Hepatic stellate cell (primary cell): ENCODE measurements around the gene EBF3.

ENCODE experiments used
- DNase-seq: peaks from one replicate; pipeline ENCODE4 v3.0.0; 2011; ENCODE audit warnings: low spot score

Gene EBF3

DNA sequence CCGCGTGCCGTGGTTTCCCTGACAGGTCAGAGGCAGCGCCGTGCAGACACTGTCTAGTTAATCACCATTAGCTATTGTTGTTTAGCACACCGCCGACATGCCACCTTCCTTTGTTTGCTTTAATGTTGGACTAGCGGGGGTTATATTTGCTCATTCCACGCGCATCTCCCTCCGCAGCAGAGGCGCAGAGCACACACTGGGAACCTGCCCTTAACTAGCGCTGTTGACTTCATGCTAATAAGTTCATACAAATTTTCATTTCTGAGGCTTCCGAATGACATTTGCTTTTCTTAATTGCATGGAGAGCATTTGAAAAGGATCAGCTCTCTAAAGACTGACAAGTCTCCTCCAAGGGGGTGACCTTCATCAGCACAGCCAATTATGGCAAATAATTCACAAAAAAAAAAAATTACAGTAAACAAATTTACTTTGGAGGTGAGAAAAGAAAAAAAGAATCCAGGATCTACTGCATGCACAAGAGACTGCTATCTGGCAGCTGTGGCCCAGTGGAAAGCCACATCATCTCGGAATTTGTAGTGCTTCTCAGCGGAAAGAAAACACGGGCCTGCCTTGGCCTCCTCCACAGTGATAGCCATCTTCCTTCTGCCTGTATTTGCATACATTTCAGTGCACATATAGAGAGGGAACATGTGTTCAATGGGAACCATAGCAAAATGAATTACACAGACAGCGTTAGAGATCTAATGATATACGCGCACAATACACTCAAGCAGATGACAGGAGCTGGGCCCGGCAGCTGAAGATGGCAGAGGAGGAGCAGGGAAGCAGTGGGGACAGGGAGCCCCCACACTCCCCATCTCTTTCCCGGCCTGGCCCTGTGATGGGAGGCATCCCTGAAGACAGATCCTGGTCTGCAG, 94.2 kb downstream of the EBF3 start:
- DNase-seq = no peak

DNA sequence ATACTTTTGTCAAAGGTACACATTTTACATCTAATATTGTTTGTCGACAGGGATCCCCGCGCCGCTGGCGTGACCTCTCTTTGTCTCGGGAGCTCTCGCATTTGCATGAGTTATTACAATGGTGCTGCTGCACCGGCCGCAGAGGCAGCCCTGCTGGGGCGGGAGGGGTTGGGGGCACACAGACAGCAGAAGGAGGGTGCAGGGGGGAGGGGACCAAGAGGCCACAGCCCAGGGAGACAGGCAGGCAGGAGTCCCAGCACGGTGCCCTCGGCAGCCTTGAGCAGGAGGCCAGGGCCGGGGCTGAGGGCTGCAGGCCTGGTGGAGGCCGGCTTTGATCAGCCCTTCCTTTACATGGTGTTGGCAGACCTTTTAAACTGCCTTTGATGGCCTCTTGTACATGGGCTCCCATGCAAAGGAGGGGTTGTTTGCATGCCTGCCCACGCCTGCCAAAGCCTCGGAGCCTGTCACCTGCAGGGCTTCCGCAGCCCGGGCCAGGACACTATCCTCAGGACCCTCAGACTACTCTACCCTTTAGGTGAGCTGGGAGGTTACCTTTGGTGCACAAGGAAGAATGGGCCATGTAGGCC, 95.5 kb downstream of the EBF3 start:
- DNase-seq = no peak

DNA sequence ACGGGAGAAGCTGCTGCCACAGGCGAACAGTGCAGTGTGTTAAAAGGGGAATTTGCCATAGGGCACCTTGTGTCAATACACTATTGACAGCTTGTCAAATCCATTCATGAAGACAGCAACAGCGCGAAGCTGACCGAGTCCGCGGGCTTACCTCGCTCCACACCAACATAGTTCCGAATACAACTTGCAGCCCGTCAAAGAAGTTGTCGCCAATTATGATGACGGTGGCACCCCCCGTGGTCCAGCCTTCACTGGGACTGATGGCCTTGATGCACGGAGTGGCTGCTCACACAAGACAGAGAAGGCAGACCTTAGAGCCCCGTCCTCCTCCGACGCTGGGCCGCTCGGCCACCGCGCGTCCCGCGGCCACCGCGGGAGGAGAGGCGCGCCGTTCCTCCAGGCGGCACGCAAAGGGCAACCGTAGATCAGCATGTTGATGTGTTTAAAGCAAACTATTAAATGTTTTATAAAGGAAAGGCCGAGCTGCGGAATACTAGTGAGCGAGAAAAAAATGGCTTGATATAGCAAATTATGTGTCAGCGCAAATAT, 96.4 kb downstream of the EBF3 start:
- no peak for DNase-seq

DNA sequence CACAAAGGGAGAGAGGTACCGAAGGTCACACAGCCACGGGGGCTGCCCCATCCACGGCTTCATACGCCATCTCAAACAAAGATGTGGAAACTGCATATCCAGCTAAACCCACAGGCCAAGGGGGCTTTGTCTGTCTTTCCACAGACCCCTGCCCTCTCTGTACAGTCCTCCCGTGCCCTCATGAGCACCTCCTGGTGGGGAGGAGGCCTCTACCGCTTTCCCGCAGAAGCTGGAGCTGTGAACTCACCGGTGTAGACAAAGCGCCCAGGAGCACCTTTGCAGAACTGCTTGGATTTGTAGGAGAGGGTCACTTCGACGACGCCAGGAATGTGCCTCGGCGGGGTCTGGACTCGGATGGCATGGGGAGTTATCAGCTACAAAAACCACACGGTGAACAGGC, 97.2 kb downstream of the EBF3 start:
- no peak for DNase-seq

DNA sequence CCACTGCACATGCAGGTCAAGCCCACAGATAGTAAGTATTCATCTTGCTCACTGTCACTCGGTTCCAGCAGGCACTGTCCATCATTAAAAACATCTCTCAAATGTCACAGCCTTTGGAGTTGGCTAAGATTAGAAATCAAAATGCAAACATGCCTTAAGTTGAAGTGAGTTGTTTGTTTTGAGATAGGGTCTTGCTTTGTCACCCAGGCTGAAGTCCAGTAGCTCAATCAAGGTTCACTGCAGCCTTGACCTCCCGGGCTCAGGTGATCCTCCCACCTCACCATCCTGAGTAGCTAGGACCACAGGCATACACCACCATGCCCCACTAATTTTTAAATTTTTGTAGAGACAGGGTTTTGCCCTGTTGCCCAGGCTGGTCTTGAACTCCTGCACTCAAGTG, 98.1 kb downstream of the EBF3 start:
- DNase-seq = no peak

DNA sequence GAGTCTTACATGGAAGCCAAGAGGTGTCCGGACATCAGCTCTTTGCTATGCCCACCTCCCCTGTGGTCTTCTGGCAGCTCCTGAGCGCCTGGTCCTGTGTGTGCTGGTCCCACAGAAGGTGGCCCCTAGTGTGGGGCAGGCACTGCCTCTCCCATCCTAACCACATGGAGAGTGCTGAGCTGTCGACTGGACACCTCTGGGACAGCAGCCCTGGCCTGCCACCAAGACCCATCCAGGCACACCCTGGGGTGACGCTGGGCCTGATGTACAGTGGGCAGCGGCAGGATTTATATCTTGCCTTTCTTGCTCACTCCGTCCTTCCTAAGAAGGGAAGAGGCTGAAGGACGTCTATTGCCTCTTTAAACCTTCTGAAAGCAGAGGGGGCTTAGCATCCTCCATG, 98.7 kb downstream of the EBF3 start:
- DNase-seq = no peak

DNA sequence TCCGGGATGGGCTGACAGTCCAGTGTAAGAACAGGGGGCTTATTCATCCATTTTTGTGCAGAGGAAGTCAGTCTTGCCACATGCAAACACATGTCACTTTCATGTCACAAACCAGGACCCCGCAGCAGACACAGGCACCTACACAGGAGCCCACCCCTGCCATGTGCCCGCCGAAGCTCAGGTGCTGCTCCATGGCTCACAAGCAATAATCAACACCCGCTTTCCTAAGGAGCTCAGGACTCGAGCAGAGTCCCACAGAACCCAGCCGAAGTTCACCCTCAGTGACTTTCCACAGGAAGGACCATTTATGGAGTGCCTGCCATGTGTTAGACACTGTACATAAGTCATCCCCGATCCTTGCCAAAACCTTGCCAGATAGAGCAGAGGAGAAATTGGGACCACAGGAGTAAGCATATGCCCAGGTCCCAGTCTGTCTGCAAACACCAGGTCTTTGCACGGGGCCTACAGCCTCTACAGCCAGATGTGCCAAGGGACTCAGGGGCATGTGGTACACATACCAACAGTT, 99.4 kb downstream of the EBF3 start:
- peak; percentile 43 for DNase-seq

DNA sequence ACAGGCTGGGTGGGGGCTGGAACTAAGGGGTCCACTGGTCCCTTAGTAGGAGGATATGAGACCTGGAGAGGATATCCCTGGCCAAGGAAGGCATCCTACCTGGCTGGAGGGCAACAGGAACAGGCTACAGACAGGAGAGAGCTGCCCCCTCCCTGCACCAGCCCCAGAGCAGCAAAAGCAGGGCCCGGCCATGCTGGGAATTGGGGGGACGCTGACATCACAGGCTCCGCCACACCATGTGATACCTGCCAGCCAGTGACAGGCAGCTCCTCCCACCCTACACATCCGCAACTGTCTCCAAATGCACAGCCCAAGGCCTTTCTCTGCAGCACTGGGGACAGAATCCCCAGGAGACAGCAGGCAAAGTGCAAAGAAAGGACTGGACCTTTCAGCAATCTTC, 100.0 kb downstream of the EBF3 start:
- no peak for DNase-seq

DNA sequence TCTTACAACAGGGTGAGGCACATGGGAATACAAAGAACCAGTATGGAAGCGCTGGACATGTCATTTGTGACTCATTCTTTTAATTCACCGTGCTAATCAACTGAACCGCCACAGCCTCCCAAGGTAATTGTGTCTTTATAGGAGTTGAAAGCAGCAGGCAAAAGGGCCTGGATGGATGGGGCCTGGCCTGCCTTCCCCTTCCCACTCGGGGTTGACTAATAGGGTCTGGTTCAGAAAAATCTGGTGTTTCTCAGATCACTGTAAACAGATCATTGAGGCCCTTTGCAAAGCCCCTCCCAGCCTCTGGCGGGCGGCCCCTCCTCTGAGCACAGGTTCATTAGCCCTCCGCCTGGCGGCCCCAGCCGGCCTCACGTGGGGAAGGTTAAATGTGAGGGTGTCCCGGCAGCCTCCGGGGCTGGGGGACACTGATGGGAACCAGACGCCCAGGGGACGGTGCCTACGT, 100.8 kb downstream of the EBF3 start:
- DNase-seq = no peak

DNA sequence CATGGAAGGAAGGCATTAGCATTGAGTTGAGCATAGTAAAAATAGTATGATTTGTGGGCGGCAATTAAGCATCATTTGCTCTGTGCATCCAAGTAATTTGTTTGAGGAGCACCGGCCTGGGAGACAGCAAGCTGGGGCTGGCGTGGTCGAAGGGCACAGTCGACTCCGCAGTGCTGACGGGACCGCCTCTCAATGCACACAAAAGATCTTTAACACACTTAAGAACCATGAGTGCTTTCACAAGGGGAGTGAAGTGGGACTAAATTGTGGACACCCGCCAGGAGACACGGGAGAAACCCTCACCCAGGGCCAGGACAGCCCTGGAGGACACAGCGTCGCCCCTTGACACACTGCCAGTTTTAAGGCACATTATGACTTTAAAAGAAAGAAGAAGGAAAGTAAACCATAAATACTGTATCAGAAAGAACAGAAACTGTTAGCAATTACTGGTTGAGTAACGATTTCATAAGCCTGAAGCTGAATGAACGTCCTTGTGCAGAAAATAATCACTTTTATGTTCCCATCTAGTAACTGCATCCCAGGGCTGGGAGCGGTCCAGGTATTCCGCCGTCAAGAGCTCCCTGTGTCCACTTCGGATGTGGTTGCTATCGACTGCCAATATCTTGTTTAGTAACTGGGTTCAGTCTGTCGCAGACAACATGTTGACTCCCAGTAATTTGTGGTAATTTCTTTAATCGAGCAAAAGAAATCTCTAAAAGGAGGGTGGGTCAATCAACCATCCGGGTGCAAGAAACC, 102.1 kb downstream of the EBF3 start:
- no peak for DNase-seq

DNA sequence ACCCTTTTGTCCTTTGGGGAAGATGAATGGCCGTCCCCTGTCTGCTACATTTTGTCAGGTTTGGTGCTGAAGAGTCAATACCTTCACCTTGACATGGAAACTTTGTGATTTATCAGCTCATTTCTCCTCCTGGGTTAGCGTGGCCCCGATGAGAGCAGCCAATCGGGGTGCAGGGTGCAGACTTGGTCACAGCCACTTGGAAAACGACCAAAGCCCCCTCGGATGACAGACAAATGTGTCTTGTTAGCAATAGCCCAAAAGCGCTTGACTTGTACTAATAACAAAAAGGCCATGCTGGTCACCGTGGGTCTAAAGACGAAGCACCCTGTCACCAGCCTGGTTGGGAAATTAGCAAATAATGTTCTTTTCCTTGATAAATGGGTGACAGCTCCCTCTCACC, 103.7 kb downstream of the EBF3 start:
- no peak for DNase-seq

DNA sequence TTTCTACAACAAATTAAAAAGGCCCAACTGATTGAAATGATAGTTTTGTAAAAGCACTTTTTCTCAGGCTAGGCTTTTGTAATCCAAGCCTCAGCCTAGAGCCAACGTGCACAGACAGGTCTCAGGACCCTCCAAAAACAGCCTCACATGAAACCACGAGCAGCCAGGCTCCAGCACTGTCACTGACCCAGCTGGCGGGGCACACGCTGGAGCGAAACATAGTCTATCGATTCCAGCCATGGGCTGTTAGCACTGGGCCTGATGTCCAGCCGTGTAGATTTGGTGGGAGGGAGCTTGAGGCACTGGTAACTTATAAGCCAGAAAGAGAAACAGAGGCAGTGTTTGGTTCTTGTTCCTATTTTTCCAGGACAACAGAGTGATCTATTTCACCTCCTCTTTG, 104.5 kb downstream of the EBF3 start:
- no peak for DNase-seq

DNA sequence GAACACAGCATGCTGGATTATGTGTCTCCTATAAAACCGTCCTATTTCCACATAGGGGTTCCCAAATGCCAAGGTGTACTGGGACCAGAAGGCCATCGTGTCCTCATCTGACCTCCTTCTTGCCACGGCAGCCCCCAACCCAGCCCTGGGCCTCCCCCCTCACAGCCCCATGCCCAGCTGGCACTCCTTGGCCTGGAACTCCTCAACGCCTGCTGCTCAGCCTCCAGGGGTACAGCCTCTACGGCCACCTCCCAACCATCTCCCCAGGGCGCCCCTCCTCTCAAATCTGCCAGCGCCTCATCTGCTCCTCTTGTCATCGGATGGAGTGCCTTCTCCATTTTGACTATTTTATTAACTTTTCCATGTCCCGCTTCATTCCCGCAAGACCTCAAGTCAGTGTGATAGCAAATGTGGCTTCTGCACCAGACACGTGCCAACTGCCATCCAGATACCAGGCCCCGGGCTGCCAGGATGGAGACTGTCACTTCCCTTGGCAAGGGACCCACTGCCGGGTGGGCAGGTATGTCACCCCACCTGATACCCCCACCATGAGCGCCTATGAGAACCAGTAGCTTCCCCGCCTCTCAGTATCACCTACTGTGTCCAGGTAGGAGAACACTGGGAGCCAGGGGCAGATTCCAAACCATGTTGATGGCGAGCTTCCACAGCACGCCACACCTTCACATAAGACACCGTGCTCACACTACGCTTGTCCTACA, 106.7 kb downstream of the EBF3 start:
- DNase-seq = no peak

DNA sequence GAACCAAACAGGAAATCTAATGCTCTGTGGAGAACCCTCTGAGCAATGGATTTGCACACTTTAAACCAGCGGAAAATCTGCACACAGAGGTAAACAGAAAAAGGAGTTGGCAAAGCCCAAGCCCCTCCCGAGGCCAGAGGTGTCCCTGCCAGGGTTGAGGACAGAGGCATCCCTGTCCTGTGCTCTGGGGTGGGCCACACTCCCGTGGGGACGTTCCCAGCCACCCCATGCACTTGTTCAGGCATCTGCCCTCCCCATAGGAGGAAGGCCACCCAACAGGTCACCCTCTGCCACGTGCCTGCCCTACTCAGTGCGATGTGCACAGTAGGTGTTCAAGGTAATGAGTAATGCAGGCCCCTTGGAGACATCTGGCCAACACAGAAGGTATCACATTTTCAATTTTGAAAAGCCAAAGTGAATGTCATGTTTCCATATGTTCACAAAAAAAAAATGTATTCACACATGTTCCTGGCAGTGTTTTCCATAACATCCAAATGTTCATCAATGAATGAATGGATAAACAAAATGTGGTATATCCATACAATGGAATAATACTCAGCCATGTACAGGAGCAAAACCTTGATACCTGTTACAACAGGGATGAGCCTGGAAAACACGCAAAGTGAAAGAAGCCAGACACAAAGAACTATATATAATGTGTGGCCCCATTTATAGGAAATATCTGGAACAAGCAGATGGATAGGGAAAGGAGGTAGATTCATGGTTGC, 108.1 kb downstream of the EBF3 start:
- DNase-seq = no peak

DNA sequence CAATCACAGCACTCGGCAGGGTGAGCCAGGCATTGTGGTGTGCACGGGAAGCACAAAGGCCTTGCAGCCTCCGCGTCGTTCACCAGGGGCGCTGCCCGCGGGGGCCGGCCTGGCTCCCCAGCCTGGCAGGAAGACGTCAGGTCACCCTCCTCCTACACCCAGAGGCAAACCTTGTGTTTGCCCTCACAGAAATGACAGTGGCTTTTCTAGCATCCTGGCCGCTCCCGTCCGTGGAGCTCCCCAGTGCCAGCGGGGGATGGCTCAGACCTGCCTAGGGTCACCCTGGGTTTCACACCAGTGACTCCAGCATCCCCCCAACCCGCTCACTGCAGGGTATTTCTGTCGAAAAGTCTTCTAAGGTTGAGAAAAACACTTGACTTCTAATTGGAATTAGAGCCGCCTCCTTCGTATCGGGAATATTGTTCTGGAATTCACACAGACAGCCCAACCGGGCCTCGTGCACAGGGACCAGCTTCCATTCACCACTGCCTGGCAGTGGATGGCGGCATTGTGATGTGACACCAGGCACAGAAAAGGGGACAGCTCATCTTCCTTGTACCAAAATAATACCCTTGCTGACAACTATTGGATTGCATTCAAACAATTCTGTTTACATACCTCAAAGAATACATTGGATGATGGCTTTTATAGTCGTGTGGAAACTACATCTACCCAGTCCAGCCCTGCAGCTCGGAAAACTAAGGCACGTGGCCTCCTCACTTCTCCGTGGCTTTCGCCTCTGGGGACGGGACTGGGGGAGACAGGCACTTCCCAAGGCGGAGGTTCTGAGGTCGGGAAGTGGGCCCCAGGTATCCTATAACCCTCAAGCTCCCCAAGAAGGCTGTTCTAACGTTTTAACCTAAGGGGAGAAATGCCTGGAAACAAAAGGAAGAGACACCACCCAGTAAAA, 109.0 kb downstream of the EBF3 start:
- no peak for DNase-seq

DNA sequence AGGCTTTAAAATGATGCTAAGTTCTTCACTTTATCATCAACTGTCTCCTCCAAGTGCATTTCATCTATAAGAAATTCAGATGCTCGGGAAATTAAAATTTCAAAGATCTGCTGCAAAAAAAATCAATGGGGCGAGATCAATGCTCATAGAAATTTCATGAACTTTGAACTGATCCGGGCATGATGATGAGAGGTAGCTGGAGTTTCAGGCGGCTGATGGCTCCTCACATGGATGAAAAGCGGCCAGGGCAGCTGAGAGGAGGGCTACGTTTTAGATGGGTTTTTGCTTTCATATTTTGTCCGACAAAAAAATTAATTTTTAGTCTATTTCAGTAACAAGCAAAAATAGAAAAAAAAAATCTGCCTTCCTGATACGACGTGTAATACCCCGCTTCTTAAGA, 109.9 kb downstream of the EBF3 start:
- no peak for DNase-seq

DNA sequence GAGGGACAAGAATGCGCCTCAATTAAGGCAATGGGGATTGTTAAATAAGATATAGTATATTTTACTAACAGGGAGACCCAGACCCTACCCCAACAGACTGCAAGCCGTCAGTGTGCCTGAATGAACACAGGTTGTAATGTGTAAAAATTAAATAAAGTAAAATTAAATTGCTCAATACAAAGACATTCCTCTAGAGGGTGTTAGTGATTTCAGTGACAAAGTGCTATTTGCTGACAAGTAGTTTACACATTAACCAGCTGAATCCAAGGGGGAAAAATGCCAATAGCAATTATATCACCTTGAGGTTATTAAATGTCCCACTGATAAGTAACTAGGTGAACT, 110.5 kb downstream of the EBF3 start:
- peak; percentile 35 for DNase-seq

DNA sequence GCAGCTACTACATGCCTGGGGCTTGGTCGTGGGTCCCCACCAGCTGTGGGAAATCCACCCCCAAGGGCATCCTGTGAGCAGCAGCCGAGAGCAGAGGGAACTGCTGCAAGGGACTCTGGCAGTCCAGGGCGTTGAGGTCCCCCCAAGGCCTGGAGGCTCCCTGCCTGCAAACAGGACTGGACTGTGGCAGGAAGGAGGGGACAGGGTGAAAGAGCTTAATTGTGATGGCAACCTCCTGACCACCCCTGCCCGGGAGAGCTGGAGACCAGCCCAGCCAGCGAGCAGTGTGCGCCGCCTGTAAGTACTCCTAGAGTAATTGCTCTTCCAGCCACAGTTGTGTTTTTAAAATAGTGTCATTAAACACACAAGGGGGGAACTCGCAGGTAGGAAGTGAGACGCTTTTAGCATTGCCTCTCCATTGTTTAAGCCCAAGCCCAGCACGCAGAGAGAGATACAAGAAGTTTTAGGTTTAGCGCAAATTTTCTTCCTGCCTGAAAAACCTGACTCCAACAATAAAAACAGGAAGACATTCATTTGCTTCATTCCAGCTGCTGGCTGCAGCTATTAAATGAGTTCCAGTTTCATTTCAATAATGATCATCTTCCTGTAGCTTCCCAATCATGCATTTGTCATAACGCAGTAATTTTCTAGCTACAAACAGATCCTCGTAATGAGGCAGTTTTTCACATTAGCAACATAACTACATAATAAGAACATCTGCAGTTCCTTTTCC, 111.1 kb downstream of the EBF3 start:
- DNase-seq = no peak

DNA sequence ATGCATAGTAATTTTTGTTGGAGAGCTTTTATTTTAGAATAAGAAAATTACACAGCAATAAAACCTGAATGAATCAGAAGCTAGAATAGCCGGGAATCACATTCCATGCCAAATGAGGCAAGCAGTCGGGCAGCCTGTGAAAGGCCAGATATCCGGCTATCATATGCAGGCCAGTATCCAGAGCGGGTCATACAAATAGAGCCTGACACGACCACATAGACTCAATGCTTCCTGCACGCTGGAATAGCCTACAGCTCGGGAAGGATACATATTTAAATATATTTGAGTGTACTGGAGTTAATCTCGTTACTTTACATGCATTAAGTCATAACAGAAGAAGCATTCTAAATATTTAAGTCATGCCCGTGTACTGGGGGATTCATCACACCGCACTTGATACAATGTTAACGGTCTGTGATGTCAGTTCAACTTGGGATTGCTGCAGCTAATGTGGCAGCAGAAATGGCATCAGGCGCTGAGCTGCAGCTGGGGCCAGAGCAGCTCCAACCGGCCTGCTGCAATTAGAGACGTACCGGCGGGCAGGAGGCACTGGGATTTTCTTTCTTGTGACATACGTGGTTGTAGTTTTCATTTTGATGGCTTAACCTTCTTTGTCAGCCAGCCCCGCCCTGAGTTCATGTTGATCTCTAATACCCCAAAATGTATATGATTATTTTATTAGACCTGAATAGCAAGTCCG, 112.0 kb downstream of the EBF3 start:
- no peak for DNase-seq
